HG03196 (cell line): ENCODE data around the gene NABP2.
A peak's percentile ranks its signal among the peaks of the same experiment; 100 is the strongest.
"Not testable (repeated sequence)": the region's sequence is repeated elsewhere in the genome, so short reads cannot be mapped to it uniquely, and the experiment has no call there.

Experiments used
- ATAC-seq: cut with Tn5 transposase; IDR thresholded peaks from one replicate; pipeline ENCODE4 v1.9.1; 2021; ENCODE audit not compliant: unreplicated experiment

Gene NABP2

GRCh38 chr12:56224102-56224701 lies at the start of gene NABP2:
Gene NABP2 (plus strand): TSS chr12:56224342. CDS start chr12:56224857, 515 bp downstream.
- ATAC-seq = peak; percentile 70

DNA sequence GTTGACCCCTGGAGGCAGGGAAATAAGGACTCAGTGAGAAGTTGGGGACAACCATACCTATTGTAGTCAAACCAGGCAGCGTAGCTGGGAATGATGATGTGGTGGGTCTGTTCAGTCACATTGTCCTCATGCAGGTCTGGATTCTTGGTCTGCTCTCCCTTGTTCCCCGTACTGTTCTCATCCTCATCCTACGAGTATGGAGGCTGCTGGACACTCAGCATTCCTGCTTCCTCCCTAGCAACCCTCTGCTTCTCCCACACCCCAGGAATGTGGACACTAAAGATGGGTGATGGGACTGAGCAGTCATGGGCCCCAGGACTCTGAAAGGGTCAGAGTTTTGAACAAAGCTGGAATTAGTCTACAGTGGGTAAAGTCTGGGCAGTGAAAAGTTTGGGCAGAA lies 45.8 kb upstream of the NABP2 start:
- no peak for ATAC-seq

DNA sequence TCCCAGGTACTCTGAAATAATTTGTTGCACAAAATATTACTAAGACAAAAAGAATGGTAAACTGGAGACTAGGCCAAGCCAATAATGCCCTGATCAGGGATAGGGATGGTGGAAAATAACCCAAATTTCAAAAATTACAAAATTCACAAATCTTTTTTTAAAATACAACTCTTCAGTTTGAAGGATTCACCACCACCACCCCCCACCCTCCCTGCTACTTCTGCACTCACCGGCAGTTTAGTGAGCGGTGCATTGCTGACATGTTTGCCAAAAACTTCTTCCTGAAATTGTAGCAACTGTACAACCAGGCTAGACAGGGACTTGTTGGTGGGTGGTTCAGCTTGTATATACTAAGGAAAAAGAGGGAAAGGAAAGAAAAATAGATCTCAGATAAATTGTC lies 37.2 kb upstream of the NABP2 start:
- no peak for ATAC-seq

GRCh38 chr12:56188131-56188777 lies 35.9 kb upstream of the NABP2 start:
- ATAC-seq = no peak

GRCh38 chr12:56188778-56189098 lies 35.4 kb upstream of the NABP2 start:
- peak; percentile 4 for ATAC-seq

- peak; percentile 74 for ATAC-seq
Measured at GRCh38 chr12:56189099-56189917, 34.8 kb upstream of the NABP2 start, which contains the start of gene SMARCC2. Gene SMARCC2 (minus strand): TSS chr12:56189483. CDS start chr12:56189461, 22 bp downstream.

DNA sequence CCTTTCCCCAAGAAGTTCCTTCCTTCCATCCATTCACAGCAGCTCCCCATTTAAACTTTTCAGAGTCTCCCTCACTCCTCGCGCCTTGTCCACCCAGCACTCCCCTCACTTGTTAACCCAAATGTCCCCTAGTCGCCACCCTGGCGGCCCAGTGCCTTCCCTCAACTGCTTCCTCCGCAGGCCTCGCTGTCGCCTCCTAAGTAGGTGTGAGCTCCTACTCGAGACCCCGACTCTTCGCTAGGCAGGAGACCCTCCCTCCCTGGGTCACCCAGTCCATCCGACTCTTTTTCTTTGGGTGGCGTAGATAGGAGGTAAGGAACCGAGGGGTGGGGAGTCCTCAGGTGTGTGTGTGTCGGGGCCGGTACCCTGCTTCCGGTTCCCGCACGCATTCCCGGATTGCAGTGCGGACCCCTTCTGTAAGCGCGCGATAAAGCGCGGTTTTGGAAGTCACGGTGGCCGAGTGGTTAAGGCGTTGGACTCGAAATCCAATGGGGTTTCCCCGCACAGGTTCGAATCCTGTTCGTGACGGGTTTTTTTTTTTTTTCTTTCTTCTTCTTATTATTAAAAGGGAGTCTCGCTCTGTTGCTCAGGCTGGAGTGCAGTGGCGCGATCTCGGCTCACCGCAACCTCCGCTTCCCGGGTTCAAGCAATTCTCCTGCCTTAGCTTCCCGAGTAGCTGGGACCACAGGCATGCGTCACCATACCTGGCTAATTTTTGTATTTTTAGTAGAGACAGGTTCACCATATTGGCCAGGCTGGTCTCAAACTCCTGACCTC lies 34.0 kb upstream of the NABP2 start:
- ATAC-seq = peak; percentile 31

GRCh38 chr12:56190695-56191155 lies 33.4 kb upstream of the NABP2 start:
- no peak for ATAC-seq

- ATAC-seq = no peak
Measured at GRCh38 chr12:56192582-56192981, 31.6 kb upstream of the NABP2 start.

DNA sequence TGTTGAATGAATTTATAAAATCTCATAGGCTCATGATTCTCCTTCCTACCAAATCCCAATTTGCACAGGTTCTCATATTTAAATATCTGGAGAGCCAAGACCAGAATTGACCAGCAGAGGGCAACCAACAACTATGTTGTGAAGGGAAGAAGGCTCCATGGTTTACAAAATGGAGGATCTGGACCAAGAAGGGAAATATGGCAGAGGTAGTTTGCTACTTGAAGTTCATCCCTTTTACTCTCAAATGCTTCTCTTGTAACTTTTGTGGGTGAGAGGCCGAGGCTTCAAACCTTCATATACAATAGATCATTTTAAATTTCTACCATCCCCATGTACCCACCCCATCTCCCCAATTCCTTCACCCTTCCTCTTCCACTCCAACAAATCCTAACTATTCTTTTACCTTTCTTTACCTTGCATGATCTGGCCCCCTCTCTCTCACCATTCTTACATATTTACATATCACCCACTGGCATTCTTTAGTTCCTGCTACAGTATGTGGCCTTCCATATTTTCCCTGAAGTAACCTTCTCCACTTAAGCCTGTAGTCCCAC lies 31.0 kb upstream of the NABP2 start:
- no peak for ATAC-seq

DNA sequence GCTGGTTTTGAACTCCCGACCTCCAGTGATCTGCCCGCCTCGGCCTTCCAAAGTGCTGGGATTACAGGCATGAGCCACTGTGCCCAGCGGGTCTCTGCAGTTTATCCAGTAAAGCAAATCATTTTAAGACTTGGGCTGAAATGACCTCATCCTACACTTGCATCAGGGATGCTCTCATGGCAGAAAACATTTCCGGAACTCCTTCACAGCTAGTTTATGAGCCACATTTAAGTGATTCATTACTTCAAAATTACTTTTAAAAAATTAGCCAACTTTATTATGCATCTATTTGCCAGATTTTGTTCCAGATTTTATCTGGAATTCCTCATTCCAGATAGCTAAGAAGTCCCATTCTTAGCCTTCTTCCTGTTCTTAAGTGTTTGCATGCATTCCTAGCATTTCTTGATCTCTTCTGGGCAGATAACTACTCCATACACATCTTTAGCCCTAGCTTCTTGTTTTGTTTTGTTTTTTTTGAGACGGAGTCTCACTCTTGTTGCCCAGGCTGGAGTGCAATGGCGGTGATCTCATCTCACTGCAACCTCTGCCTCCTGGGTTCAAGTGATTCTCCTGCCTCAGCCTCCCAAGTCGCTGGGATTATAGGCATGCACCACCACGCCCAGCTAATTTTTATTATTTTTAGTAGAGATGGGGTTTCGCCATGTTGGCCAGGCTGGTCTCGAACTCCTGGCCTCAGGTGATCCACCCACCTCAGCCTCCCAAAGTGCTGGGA lies 27.2 kb upstream of the NABP2 start:
- ATAC-seq = not testable (repeated sequence)

GRCh38 chr12:56197921-56198635 lies 26.1 kb upstream of the NABP2 start:
- ATAC-seq = no peak

GRCh38 chr12:56198836-56199235 lies 25.3 kb upstream of the NABP2 start:
- ATAC-seq = no peak

DNA sequence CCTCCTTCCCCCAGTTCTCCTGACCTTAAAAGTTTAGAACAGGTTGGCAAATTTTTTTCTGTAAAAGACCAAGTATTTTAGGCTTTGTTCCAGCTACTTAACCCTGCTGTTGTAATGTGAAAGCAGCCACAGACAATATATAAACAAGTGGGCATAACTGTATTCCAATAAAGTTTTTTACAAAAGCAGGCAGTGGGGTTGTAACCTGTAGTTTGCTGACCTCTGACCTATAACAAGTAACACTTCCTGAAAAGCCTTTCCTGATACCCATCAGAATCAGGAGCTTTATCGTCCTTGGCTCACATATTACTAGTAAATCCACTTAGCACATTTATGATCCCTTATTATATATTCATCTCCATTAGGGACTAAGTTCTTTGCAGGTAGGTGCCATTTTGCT lies 21.8 kb upstream of the NABP2 start:
- no peak for ATAC-seq

DNA sequence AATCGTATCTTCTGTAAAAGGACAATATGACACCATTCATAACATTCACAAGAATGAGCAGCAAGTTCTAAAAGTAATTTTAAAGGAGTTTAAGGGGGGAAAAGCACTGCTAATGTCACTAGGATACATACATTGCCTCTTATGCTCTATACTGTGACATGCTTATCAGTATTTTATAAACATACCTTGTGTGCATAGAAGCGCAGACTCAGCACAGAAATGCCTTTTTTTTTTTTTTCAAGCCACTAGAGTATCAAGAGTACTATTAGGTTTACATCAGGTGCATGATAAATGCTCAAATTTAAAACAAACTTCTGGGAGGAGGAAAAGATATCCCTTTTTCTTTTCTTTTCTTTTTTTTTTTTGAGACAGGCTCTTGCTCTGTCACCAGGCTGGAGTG lies 21.3 kb upstream of the NABP2 start:
- no peak for ATAC-seq

DNA sequence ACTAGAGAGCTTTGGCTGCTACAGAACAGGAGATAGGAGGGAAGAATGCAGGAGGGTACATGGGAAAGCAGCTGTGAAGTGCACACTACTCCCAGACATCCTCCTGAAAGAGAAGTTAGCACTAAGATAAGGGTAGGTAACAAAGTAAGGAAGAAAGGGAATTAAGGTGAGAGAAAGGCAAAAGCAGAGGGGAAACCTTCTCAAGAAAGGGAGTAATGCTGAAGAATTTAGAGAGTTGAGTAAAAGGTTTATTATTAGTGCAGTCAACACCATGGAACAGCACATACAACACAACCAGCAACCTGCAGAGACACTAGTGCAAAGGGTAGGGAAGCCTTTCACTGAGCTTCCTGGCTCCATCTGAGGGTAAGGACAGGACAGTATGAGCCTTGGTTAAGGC lies 19.9 kb upstream of the NABP2 start:
- no peak for ATAC-seq

GRCh38 chr12:56205445-56205844 lies 18.7 kb upstream of the NABP2 start:
- no peak for ATAC-seq

DNA sequence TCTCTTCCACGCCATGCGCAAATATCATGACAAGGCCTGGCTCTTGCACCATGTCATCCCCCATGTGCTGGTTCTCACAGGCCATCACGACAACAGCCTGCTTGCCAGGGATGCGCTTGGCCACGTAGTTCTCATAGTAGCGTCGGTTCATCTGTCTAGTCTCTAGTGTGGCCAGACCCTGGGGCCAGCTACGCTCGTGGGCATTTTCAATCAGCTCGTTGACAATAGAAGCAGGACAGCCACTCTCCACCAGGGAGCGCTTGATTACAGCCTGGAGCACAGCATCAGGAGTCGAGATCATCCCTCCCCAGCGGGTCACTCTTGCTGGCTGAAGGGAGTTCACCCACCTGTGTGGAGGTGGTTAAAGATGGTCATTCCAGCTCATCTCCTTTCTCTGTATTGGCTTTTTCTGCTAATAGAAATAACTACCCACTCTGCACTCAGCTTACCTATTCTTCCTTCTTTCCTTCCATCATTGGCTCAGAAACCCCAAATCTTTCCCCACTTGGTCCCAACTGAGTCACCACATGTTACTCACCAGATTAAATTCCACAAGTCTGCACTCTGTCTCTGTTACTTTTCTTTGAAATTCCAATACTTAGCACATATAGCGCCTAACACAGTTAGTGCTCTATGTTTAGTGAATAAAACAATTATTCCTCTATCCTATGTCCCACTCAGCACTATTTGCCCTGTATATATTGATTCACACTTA lies 17.5 kb upstream of the NABP2 start:
- ATAC-seq = peak; percentile 46

DNA sequence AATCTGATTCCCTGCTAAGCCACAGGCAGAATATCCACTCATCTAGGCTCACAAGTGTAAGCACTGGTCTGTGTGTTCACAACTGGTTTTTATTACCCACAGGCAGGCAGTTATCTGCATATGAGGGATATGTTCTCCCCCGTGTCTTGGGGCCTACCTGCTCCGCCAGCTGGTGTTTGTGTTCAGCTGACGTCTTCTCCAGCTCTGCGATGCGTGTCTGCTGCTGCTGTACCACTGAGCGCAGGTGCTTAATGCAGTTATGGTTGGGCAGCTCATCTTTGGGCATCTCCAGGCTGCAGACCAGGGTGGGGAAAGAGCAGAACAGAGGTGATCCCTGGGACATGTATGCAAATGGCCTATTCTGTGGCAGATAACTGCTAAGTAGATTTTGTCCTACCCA lies 16.1 kb upstream of the NABP2 start:
- no peak for ATAC-seq
